HepG2 (cell line): ENCODE data around the gene TGM2. TPM values are rescaled to one million over a fixed set of nuclear protein-coding genes. Genes with fewer than 3 reads are reported as not detected.

Experiments
- FOXM1 ChIP-seq: sonication (generic); formaldehyde crosslinking; IDR thresholded peaks from 2 replicates; pipeline ENCODE4 v1.5.0; 2020; ENCODE audit warnings: missing genetic modification reagents
- HNRNPK ChIP-seq: fragments of 200-400 bp; formaldehyde crosslinking; IDR thresholded peaks from 2 replicates; pipeline ENCODE4 v1.6.1; 2018; ENCODE audit warnings: low read length, low read depth, moderate library complexity, mild to moderate bottlenecking; ENCODE audit not compliant: poor library complexity, severe bottlenecking
- ISL2 ChIP-seq: sonication (generic); formaldehyde crosslinking; IDR thresholded peaks from 2 replicates; pipeline ENCODE4 v1.5.0; 2020; ENCODE audit warnings: missing genetic modification reagents
- RARA ChIP-seq: IDR thresholded peaks from 2 replicates; pipeline ENCODE4 v1.6.1; 2016; ENCODE audit warnings: missing genetic modification reagents, missing compliant biosample characterization
- RBAK ChIP-seq: sonication (generic); formaldehyde crosslinking; IDR thresholded peaks from 2 replicates; pipeline ENCODE4 v1.5.1; 2020; ENCODE audit warnings: mild to moderate bottlenecking, missing genetic modification reagents
- SETDB1 ChIP-seq: sonication (generic); formaldehyde crosslinking; IDR thresholded peaks from 2 replicates; pipeline ENCODE4 v1.5.1; 2020; ENCODE audit warnings: missing genetic modification reagents, mild to moderate bottlenecking, borderline replicate concordance
- SP2 ChIP-seq: sonication (generic); formaldehyde crosslinking; IDR thresholded peaks from 2 replicates; pipeline ENCODE4 v1.5.1; 2020; ENCODE audit warnings: mild to moderate bottlenecking, missing genetic modification reagents
- TBP ChIP-seq: sonication (generic); formaldehyde crosslinking; IDR thresholded peaks from 2 replicates; pipeline ENCODE4 v1.5.0; 2020; ENCODE audit warnings: missing genetic modification reagents
- TGIF2 ChIP-seq: IDR thresholded peaks from 2 replicates; pipeline ENCODE4 v1.6.1; 2016; ENCODE audit warnings: control low read depth, missing compliant biosample characterization
- WIZ ChIP-seq: sonication (generic); formaldehyde crosslinking; IDR thresholded peaks from 2 replicates; pipeline ENCODE4 v1.5.1; 2020; ENCODE audit warnings: mild to moderate bottlenecking, missing genetic modification reagents
- ZKSCAN5 ChIP-seq: sonication (generic); formaldehyde crosslinking; IDR thresholded peaks from 2 replicates; pipeline ENCODE4 v1.5.1; 2020; ENCODE audit warnings: mild to moderate bottlenecking, missing genetic modification reagents
- ZNF235 ChIP-seq: sonication (generic); formaldehyde crosslinking; IDR thresholded peaks from 2 replicates; pipeline ENCODE4 v1.8.1; 2023; ENCODE audit warnings: mild to moderate bottlenecking, missing genetic modification reagents, borderline replicate concordance
- ZNF552 ChIP-seq: sonication (generic); formaldehyde crosslinking; IDR thresholded peaks from 2 replicates; pipeline ENCODE4 v1.9.0; 2022; ENCODE audit warnings: missing genetic modification reagents, mild to moderate bottlenecking, borderline replicate concordance
- ZNF674 ChIP-seq: sonication (generic); formaldehyde crosslinking; IDR thresholded peaks from 2 replicates; pipeline ENCODE4 v1.5.0; 2020; ENCODE audit warnings: low read depth, mild to moderate bottlenecking, missing genetic modification reagents
- polyA plus RNA-seq, 8 experiments: library from polyadenylated mRNA; depleted of rRNA in 3 of 8; stranded (reverse) in 7 of 8; unstranded in 1 of 8; fragments of >200 nt; fragmentation: Illumina TruSeq in 4 of 8; extraction: Trizol in 4 of 8; gene quantifications; 2 replicates each; pipeline versions ENCODE4 v1.2.1 to v1.2.3, GENCODE V29; 2011 to 2016; ENCODE audit warnings: low read depth in 4 of 8, missing spikeins in 1 of 8, mixed read lengths in 1 of 8; ENCODE audit not compliant: insufficient read depth in 1 of 8
- total RNA-seq, 5 experiments: library from RNA; depleted of rRNA; stranded (reverse); fragments of >200 nt; fragmentation: Illumina TruSeq; extraction: Trizol; gene quantifications; 2 replicates each; pipeline ENCODE4 v1.2.3, GENCODE V29; 2016; ENCODE audit warnings: low read depth in 1 of 5
- TF ChIP-seq, protein P1 (sequence below): sonication (generic); formaldehyde crosslinking; conservative IDR thresholded peaks from 2 replicates; pipeline ENCODE4 v1.5.0; 2020; ENCODE audit warnings: missing genetic modification reagents
- TF ChIP-seq, protein P2 (sequence below): sonication (generic); formaldehyde crosslinking; IDR thresholded peaks from 2 replicates; pipeline ENCODE4 v1.4.0; 2020; ENCODE audit warnings: mild to moderate bottlenecking, missing genetic modification reagents
- TF ChIP-seq, protein P3 (sequence below): sonication (generic); formaldehyde crosslinking; IDR thresholded peaks from 2 replicates; pipeline ENCODE4; 2020; ENCODE audit warnings: missing genetic modification reagents, mild to moderate bottlenecking, borderline replicate concordance

TGM2 gene
- total and polyA plus RNA-seq, 2 of the 13 experiments (the other 11 are each of a cell fraction or from before 2014, with no cell fraction given), result 4.2 to 46.4 TPM

DNA sequence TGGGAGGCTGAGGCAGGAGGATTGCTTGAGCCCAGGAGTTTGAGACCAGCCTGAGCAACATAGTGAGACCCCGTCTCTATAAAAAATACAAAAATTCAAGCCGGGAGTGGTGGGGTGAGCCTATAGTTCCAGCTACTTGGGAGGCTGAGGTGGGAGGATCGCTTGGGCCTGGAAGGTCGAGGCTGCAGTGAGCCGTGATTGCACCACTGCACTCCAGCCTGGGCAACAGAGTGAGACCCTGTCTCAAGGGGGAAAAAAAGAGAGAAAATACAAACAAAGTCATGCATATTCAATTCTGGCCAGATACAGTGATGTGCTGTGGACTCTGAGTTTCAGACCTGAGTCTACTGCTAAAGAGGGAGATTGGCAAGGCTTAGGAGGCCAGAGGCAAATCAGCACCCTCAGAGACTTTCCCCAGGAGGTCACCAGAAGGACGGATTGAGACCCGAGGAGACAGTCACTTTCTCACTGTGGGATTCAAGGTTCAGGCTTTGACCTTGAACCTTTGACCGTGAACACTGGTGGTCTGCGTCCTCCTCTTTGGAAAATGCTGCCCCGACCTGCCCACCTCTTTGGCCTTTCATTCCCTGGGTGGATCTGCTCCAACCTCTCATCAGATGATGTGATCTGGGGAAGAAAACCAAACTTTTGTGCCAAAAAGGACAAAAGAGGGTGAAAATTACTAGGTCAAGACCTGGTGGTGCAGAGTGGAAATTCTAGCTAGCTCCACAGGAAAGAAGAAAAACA, 31.2 kb downstream of the TGM2 start (continued):
- TF ChIP-seq, protein P1, sequence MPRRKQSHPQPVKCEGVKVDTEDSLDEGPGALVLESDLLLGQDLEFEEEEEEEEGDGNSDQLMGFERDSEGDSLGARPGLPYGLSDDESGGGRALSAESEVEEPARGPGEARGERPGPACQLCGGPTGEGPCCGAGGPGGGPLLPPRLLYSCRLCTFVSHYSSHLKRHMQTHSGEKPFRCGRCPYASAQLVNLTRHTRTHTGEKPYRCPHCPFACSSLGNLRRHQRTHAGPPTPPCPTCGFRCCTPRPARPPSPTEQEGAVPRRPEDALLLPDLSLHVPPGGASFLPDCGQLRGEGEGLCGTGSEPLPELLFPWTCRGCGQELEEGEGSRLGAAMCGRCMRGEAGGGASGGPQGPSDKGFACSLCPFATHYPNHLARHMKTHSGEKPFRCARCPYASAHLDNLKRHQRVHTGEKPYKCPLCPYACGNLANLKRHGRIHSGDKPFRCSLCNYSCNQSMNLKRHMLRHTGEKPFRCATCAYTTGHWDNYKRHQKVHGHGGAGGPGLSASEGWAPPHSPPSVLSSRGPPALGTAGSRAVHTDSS (CRISPR knock-in tag), result no peak
- peak; percentile 48 for TF ChIP-seq RARA (CRISPR knock-in tag)
- TF ChIP-seq SP2 (CRISPR knock-in tag), result no peak
- 0 out of 2 replicates have a peak, but pooled peaks have one; percentile 18 for TF ChIP-seq TGIF2
- TF ChIP-seq ZKSCAN5 (CRISPR knock-in tag), result no peak
- TF ChIP-seq ISL2 (CRISPR knock-in tag), result peak; percentile 10; the same call in 1 of the 2 replicates
- TF ChIP-seq, protein P2, sequence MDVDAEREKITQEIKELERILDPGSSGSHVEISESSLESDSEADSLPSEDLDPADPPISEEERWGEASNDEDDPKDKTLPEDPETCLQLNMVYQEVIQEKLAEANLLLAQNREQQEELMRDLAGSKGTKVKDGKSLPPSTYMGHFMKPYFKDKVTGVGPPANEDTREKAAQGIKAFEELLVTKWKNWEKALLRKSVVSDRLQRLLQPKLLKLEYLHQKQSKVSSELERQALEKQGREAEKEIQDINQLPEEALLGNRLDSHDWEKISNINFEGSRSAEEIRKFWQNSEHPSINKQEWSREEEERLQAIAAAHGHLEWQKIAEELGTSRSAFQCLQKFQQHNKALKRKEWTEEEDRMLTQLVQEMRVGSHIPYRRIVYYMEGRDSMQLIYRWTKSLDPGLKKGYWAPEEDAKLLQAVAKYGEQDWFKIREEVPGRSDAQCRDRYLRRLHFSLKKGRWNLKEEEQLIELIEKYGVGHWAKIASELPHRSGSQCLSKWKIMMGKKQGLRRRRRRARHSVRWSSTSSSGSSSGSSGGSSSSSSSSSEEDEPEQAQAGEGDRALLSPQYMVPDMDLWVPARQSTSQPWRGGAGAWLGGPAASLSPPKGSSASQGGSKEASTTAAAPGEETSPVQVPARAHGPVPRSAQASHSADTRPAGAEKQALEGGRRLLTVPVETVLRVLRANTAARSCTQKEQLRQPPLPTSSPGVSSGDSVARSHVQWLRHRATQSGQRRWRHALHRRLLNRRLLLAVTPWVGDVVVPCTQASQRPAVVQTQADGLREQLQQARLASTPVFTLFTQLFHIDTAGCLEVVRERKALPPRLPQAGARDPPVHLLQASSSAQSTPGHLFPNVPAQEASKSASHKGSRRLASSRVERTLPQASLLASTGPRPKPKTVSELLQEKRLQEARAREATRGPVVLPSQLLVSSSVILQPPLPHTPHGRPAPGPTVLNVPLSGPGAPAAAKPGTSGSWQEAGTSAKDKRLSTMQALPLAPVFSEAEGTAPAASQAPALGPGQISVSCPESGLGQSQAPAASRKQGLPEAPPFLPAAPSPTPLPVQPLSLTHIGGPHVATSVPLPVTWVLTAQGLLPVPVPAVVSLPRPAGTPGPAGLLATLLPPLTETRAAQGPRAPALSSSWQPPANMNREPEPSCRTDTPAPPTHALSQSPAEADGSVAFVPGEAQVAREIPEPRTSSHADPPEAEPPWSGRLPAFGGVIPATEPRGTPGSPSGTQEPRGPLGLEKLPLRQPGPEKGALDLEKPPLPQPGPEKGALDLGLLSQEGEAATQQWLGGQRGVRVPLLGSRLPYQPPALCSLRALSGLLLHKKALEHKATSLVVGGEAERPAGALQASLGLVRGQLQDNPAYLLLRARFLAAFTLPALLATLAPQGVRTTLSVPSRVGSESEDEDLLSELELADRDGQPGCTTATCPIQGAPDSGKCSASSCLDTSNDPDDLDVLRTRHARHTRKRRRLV, result 0 out of 2 replicates have a peak, but pooled peaks have one; percentile 9
- 0 out of 2 replicates have a peak, but pooled peaks have one; percentile 10 for TF ChIP-seq FOXM1 (CRISPR knock-in tag)
- TF ChIP-seq ZNF674 (CRISPR knock-in tag), result no peak
- TF ChIP-seq ZNF552 (CRISPR knock-in tag), result no peak
- TF ChIP-seq ZNF235 (CRISPR knock-in tag), result no peak
- 0 out of 2 replicates have a peak, but pooled peaks have one; percentile 43 for TF ChIP-seq SETDB1 (CRISPR knock-in tag)
- TF ChIP-seq RBAK (CRISPR knock-in tag), result no peak
- TF ChIP-seq TBP (CRISPR knock-in tag), result no peak
- TF ChIP-seq, protein P3, sequence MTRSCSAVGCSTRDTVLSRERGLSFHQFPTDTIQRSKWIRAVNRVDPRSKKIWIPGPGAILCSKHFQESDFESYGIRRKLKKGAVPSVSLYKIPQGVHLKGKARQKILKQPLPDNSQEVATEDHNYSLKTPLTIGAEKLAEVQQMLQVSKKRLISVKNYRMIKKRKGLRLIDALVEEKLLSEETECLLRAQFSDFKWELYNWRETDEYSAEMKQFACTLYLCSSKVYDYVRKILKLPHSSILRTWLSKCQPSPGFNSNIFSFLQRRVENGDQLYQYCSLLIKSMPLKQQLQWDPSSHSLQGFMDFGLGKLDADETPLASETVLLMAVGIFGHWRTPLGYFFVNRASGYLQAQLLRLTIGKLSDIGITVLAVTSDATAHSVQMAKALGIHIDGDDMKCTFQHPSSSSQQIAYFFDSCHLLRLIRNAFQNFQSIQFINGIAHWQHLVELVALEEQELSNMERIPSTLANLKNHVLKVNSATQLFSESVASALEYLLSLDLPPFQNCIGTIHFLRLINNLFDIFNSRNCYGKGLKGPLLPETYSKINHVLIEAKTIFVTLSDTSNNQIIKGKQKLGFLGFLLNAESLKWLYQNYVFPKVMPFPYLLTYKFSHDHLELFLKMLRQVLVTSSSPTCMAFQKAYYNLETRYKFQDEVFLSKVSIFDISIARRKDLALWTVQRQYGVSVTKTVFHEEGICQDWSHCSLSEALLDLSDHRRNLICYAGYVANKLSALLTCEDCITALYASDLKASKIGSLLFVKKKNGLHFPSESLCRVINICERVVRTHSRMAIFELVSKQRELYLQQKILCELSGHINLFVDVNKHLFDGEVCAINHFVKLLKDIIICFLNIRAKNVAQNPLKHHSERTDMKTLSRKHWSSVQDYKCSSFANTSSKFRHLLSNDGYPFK, result 0 out of 2 replicates have a peak, but pooled peaks have one; percentile 31
- TF ChIP-seq WIZ (CRISPR knock-in tag), result no peak
- no peak for TF ChIP-seq HNRNPK
